CD4-positive, alpha-beta T cell treated with Interleukin-15 for 4 hours (primary cell): Measurements from ENCODE around the gene GADD45GIP1.

Experiments used
- DNase-seq: peaks from one replicate; pipeline ENCODE4 v3.0.0-alpha.2; 2020; ENCODE audit warnings: low spot score

Gene GADD45GIP1

DNA sequence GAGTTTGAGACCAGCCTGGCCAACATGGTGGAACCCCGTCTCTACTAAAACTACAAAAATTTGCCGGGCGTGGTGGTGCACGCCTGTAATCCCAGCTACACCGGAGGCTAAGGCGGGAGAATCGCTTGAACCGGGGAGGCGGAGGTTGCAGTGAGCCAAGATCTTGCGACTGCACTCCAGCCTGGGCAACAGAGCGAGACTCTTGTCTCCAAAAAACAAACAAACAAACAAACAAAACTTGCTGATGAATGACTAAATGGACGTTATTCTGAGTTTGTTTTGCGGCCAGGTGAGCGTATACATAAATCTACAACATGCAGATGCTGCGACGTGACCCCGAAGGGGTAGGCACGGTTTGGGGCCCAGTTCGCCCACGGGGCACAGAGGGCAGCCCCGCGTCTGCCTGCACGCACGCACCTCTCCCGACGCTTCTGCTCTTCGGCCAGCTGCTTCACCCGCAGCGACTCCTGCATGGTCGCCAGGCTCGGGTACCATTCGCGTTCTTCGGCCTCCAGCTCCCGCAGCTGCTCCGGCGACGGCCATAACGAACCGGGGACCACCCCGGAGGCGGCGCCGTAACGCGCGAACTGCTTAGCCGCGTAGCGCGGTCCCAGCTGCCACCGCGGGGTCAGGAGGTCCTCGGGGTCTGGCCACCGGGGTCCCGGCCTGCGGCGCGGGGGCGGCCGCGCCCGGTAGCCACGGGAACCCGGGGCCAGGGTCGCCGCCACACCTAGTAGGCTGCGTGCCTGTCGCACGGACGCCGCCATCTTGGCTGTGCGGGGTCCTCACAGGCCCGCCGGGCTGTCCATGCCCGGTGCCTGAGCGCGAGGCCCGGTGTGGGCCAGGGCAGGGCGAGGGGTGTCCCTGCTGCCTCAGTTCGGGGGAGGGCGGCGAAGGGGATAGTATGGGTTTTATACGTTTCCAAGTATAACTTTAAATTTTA lies at the start of gene GADD45GIP1:
TSS of gene GADD45GIP1 (minus strand) at position 778 of the 943 bp plus-strand sequence. CDS start at position 767, 11 bp downstream.
- DNase-seq, result peak; percentile 81

DNA sequence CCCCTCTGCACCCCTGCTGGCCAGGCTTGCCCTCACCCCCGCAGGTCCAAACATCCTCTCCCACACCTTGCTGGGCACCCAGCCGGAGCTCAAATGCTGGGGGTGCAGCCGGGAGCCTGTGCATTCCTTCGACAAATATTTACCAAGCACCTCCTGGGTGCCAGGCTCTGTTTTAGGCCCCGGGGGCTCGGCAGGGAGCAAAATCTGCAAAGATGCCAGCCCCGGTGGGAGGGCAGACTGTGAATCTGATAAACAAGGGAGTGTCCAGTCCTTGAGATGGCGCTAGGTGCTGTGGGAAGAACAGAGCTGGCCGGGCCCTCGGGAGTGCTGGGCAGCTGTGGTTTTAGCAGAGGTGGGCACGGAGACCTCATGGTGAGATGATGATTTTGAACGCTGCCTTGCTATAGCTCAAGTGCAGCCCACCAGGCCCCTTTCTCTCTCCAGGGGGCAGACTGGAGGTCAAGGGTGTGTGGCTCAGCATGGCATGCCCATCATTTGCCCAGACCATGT lies 48.9 kb upstream of the GADD45GIP1 start:
- no peak for DNase-seq

DNA sequence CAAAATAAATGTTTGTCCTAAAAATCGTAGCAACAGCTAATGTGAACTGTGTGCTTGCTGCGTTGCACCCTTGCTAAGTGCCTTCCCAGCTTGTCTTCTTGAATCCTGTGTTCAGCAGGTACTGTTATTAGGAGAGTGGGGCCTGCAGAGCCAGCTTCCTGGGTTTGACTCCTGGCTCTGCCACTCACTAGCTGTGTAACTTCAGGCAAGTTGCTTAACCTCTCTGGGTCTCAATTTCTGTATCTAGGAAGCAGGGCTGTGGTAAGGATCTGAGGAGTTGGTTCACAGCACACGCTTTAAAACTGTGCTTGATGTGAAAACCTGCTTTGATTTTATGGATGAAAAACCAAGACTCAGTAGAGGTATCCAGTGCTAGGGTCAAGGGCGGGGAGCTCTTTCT lies 48.2 kb upstream of the GADD45GIP1 start:
- DNase-seq, result no peak

DNA sequence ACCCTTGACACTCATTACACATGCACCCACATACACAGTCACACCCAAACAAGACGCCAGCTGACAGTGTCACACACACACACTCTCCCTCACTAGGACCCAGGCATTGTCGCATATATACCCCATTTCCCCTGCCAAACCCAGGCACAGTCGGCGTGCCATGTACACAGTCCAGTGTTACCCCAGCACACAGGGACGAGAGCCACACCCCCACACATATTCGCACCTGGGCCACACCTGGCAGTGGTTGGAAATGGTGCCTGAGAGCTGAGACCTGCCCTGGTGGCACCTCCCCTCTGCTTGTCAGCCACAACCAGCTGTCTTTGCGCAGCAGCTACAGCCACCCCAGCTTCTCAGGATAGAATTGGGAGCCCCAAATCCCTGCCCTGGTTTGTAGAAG lies 47.2 kb upstream of the GADD45GIP1 start:
- DNase-seq, result no peak

DNA sequence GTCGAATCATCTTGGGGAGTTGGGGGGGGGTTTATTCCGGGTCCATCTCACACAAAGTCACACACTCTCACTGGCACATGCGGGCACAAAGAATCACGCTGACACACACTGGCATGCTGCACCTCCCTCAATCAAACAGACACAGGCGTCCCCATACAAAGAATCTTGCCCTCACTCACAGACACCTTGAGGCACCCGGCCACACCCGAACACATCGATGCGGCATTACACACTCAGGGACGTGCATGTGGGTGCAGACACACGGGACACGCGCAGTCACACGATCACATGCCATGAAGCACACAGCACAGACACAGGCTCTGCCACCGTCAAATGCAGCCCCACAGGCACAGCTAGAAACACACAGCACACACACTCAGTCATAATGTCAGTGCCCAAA lies 46.1 kb upstream of the GADD45GIP1 start:
- DNase-seq, result no peak

DNA sequence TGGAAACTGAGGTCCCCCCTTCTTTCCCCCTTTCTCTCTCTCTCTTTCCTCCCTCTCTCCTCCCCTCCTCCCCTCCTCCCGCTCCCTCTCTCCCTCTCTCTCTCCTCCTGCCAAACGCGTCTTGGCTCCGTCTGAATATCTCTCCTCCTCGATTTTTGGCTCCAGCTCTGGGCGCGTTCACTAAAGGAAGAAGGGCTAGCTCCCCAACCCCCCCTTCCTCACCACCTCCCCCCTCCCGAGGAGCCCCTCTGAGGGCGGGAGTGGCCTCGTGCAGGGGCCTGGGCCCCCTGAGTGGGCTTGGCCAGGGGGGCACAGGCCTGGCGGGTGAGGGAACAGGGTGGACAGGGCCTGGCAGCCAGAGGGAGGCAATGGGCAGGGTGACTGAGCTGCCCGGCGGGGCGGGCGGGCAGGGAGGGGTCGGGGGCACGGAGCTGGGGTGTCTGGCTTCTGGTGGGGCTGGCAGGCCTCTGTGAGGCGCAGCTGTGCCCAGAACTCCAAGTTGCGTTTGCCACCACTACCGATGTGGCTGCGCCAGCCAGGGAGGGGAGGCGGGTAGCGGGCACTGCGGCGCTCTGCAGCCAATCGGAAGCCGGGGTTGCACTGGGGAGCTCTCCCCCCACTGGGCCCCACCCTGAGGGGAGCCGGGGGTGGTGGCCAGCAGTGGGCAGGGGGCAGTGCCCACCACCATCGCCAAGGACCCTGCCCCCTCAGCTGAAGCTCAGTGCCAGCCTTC lies 45.3 kb upstream of the GADD45GIP1 start:
- DNase-seq, result no peak

DNA sequence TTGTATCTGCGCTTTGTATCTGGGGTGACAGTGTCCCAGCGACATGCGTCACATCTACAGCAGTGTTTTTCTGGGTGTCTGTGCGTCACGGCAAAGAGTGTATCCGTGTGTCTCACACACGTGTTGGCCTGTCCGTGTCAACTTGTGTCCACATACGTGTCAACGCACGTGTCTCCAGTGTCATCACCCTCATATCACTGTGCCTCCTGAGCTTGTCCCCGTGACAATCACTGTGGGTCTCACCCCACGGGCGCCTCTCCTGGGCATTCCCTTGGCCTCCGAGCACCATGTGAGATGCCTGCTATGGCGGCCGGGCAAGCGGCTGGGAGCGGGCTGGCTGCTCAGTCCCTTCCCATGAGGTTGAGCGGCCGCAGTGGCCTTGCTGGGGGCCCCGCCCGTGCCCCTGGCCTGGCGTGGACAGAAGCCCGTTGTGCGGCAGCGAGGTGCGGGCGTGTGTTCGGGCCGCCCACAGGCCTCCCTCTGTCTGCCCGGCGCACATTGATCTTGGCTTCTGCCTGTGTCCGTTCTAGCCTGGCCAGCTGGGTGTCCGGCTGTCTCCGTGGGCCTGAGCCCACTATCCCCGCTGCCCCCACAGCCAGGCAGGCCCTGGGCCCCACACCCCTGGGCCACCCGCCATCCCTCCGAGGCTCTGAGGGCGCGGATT lies 44.6 kb upstream of the GADD45GIP1 start:
- no peak for DNase-seq

DNA sequence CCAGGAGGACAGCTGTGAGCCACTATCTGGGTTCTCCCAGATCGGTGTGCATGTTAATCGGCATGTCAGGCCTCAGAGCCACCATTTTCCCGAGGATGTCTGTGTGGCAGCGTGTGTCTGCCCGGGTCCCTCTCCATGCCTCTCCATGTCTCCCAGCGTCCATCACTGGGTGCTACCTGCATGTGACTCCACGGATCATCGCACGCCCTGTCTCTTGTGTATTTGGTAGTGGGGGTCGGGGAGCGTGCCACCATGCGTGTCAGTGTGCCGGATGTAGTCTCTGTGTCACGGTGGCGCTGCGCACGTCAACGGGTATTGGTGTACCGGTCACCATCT lies 44.1 kb upstream of the GADD45GIP1 start:
- DNase-seq, result no peak

DNA sequence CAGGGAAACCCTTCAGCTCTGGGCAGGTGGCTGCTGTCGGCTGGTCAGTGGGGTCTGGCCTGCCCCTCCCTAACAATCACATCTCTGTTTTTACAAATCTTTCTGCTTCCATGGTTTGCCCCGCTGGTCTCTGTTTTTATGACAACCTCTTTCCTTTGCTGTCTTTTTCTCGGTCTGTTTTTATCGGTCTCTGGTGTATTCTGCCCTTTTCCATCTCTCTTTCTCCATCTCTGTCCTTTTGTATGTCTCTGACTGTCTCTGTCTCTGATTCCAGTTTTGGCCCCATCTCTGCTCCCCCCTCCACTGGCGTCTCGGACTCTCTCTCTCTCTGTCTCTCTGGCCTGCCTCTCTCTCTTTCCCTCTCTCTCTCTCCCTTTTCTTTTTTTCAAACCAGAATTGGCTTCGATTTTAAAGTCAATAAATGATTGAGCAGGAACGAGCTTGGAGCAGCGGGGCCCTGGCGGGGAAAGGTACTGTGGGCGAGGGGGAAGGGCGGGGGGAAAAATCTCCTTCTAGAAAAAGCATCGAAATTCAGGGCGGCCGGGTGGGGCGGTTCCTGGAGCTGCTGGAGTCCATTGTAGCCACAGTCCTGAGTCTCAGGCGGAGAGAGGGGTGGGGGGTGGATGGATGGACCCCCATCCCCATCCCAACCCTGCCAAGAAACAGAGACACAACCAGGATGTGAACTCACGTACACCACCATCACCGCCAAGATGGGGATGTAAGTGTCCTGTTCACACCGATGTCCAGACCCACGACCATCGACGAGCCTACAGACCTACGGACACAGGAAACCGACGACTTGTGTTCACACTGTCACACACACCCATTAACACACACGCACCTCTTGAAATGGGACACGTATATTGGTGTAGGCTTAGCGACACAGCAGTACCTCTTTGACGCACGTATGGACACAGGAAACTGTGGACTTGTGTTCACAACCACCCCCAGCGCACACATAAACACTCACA lies 41.2 kb upstream of the GADD45GIP1 start:
- DNase-seq, result no peak

DNA sequence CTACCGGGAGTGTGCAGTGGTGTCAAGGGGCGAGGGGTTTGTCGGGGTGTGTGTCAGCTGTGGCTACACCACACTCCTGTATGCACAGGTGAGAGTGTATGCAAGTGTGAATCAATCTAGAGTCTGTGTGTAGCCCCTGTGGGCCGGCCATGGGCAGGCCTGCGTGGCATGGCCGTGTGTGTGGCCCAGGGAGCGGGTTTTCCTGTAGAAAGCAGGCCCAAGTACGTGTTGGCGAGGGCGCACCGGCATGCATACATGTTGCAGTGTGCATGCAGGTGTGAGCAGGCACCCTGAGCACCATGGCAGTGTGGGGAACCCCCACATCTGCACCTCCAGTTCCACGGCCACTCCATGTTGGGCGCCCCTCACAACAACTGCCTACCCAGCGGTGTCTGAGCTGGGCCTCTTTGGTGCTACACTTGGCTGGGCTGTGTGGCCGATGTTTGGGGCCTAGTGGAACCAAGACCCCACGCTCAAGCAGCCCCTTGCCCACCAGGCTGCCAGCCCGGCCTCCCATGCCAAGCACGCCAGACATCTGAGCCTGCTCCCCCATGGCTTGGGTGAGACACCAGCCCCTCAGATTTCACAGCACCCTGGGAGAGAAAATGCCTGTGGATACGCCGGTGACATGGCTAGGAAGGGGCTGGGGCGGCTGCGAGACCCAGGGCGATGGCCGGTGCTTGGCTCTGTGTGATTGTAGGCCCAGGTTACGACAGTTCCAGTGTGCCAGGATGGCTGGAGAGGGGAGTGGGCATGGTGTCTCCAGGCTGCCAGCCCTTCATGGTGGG lies 40.4 kb upstream of the GADD45GIP1 start:
- DNase-seq, result no peak

DNA sequence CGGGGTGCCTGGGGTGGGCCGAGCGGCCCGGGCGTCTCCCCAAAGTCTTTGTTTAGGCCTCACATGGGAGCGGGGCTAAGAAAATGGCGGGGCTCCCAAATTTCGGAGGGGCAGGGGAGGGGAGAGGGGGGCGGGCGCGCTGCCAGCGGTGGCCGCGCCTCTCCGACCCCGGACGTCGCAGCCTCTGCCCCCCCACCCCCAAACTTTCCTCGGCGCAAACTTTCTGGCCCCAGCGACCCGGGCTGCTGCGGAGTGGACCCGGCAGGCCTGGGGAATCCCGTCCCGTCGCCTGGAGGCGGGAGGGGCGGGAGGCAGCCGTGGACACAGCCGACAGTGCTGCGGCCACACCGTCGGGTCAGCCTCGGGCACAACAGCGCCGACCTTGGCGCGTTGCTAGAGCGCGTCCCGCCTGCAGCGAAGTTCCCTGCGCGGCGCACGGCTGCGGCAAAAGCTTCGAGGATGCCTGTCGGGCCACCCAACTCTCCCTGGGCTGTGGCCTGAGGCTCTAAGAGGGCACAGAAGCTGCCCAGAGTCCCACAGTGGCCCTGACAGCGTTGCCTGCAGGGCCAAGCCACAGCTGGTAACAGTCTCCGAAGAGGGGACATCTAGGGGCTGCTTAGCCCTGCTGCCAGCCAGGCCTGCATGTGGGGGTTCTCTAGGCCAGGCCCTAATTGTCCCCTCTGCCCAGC lies 39.5 kb upstream of the GADD45GIP1 start:
- no peak for DNase-seq

DNA sequence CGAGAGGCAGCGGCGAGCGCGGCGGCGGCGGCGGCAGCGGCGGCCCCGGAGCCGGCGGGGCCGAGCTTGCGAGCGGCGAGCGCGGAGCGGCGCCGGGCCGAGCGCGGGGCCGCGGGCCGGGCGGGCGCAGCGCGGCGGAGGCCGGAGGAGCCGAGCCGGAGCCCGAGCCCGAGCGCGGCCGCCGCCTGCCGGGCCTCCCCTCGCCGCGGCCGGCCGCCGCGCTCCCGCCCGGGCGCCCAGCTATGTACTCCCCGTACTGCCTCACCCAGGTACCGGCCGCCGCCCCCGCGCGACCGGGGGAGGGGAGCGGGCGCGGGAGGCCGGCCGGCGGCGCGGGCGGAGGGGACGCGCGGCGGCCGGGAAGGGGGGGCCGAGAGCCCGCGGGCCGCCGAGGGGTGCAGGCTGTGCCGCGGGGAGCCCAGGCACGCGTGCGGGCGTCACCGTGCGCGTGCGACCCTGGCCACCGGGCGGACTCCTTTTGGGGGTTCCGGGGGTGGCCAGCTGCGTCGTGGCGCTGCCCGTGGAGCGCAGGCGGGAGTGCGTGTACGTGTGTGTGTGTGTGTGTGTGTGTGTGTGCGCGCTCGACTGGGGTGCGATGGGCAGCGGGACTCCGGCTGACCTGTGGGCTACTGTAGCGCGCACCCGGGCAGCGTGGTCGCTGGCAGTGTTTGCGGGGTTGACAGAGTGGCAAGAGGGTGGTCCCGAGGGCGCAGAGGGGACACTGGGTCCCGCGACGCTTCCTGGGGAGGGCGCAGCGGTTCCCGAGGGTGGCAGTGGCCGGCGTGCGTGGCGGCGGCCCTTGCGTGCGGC lies 38.8 kb upstream of the GADD45GIP1 start:
- DNase-seq, result no peak

DNA sequence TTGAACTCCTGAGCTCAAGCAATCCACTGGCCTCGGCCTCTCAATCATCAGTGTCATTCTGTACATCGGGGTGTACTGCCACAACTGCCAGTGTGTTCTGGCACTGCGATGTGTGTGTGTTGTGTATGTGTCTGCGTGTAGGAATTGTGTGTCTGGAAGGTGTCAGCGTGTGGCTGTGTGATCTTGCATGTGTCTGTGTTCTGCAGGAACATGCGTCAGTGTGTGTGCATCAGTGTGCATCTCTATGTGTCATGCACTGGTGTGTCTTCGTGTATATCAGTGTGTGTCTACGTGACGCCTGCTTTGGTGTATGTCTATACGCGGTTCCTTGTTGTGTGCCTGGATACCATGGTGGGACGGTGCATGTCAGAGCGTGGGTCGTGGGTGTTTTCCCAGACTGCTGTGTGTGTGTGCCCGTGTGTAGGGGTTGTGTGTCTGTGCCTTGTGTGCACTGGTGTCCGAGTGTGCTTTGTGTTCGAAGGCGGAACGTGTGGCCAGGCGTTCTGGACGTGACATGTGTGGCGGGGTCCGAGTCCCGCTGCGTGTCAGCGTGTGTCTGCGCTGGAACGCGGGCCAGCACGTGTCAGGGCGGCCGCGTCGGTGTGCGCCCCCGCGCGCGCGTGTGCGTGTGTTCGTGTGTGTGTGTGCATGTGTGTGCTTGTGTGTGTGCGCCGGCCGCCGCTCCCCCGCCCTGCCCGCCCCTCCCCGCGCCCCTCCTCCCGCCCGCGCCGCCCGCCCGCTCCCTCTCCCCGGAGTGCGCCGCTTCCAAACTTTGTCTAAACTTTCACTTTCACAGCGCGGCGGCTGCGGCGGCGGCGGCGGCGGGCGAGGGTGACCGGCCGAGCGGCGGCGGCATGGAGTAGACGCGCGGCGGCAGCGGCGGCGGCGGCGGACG lies 37.9 kb upstream of the GADD45GIP1 start, which contains the start of gene NFIX:
TSS of gene NFIX (plus strand) at position 775 of the 895 bp plus-strand sequence. CDS start 363 bp downstream, outside the sequence.
- DNase-seq, result peak; percentile 58

DNA sequence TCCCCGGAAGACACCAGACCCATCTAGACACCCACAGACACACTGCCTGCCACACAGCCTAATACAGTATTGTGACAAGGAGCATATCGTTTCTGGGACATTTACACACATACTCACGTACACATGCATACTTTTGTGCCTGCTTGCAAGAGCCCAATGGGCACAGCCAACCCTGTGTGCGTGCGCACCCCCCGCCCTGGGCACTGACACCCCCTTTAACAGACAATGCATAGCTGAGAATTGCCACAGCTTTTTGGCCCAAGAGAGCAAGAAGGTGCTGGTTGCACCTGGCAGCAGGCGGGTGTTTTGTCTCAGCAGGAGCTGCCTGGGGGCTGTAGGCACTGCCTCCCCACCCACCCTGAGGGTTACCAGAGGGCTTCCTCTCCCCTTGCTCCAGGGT lies 36.5 kb upstream of the GADD45GIP1 start:
- DNase-seq, result no peak

DNA sequence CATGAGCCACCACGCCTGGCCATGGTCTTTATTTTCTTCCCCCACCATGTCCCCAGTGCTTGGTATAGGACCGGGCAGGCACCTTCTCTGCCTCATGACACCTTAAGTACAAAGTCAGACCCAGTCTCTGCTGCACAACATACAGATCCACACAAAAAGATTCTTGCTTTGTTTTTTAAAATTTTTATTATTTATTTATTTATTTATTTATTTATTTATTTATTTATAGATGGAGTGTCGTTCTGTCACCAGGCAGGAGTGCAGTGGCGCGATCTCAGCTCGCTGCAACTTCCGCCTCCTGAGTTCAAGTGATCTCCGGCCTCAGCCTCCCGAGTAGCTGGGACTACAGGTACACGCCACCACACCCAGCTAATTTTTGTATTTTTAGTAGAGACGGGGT lies 35.7 kb upstream of the GADD45GIP1 start:
- DNase-seq, result no peak

DNA sequence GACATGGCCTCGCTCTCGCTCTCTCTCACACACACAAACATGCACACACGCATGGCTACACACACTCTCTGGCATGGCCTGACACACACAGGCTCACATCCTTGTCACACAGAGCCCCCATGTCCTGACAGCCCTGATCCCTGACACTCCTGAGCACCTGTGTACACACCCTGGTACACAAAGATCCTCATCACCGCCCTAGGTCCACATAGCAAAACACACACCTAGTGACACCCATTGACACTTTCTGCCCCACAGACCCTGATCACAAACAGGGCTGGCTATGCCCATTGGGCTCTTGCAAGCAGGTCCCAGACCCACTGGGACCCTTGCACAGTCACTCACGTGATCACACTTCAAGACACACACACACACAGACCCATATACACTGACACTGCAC lies 34.3 kb upstream of the GADD45GIP1 start:
- DNase-seq, result no peak

DNA sequence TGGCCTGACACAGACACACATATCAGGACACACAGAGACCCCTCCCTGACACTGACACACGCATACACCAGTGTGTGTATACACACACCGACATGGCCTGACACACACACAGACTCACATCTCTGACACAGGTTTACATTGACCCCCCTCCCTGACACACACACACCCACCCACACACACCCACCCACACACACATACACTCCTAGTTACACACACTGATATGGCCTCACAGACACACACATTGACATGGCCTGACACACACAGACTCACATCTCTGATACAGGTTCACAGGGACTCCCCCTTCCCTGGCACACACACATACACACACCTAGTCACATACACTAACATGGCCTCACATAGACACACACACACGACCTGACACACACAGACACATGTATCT lies 33.8 kb upstream of the GADD45GIP1 start:
- DNase-seq, result no peak

DNA sequence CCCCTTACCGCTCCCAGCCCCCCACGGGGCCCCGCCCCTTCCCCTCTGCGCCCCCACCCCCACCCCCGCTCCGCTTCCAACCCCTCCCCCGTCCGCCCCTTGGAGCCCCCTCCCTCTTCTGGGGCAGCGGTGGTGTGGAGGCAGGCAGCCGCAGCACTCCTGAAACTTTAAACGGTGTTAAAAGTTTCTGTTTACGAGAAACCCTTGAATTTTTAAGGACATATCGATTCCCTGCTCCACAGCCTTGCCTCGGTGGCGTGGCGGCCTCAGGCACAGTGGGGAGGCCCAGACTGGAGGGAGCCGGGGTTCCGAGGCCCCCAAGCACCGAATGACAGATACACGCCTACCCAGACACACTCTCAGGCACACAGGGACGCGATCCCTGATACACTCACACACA lies 33.4 kb upstream of the GADD45GIP1 start:
- DNase-seq, result no peak
